ENCODE results near the gene RNF111. TPM values are rescaled to one million over a fixed set of nuclear protein-coding genes. Genes with fewer than 3 reads are reported as not detected.
"Not testable (repeated sequence)": the region's sequence is repeated elsewhere in the genome, so short reads cannot be mapped to it uniquely, and the experiment has no call there.

Gene RNF111
- total and polyA plus RNA-seq, 3 experiments from 2014 or later = 14.8 to 26.9 (median 24.8) TPM

DNA sequence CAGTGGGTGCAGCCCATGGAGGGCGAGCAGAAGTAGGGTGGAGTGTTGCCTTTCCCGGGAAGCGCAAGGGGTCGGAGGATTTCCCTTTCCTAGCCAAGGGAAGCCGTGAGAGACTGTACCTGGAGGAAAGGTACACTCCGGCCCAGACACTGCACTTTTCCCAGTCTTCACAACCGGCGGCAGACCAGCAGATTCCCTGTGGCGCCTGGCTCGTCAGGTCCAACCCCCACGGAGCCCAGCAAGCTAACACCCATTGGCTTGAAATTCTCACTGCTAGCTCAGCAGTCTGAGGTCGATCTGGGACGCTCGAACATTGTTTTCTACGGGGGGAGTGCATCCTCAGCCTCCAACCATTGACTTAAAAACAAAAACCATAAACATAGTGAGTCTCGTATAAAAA, 144.0 kb downstream of the RNF111 start:
- Mint-ChIP-seq H3K4me3 (no peak overlapping the region), H3K27ac (no peak overlapping the region), H3K27me3 (no peaks in the 10 kb centered on the region), H3K9me3 (peaks cover 0 to 4% (median 0%) of the 10 kb centered on the region in 5 donors), H3K36me3 (peaks cover 0 to 7% (median 5%) of the 10 kb centered on the region in 3 donors), H3K4me1 (no peaks in the 10 kb centered on the region)
- Histone ChIP-seq H3K4me1 (ENCODE audit: insufficient read depth, low read length) (no peaks in the 10 kb centered on the region), H3K9me3 (ENCODE audit: low read length) (no peaks in the 10 kb centered on the region), H3K36me3 (ENCODE audit: insufficient read depth, low read length) (no peaks in the 10 kb centered on the region), H3K4me3 (ENCODE audit: low read length) (no peak overlapping the region), H3K27ac (ENCODE audit: low read depth, low read length) (no peak overlapping the region), H3K27me3 (ENCODE audit: insufficient read depth, low read length, poor library complexity, severe bottlenecking) (no peaks in the 10 kb centered on the region)
- ChIA-PET POLR2A (no interaction called here), CTCF (no interaction called here)
- no peak for DNase-seq

DNA sequence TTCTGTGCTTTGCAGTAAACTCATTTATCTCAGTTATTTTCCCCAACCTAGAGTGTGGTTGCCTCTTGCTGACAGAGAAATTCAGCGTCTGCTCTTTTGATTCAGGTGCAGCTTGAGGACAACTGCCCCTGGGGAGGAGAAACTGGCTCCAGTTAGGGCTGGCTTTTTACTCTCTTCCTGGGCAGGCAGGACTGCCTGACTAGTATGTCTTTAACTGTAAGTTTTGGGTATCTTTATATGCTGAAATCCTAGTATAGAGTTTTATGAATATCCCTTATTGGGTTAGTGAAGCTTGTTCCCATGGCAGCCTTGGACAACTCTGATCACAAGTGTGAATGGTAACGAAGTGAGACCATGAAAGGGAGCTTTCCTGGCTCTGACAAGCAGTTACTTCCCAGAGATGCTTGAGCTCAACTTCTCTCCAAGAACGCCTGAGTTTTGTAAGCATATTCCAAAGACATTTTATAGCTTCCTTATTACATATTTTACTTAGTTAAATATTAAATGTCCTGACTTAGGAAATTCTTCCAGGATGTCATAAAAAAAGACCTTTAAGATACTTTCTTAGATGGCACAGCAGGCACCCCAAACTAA, 144.6 kb downstream of the RNF111 start:
- CTCF ChIA-PET = interaction anchor here (0.6 to 0.9 kb wide), 2 partner anchors 24 to 26 kb away, joined by 3 read pairs; no protein-coding TSS in a partner anchor
- no peak for DNase-seq
- no peak overlapping the region for H3K27ac Mint-ChIP-seq

DNA sequence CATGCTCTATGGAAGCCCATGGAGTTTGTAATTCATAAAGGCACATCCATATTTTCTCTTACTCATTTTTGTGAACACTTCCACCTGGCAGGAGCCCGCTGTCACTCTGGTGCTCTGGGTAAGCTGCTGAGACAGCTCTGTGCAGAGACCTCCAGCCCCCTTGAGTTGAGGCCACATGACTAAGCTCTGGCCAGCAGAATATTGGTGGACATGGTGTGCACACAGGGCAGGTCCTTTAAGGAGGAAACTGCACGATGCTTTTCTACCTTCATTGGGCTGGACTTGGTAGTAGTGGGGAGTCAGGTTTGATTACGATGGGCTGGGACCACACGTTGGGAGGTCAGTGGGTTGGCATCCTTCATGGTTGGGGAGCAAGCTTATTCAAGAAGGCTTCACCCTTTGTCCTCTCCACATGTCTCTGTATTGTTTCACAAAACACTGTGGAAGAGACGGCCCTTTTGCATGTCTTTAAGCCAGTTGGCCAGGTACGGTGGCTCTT, 146.5 kb downstream of the RNF111 start:
- Mint-ChIP-seq H3K4me1 (peaks cover 5 to 7% (median 6%) of the 10 kb centered on the region in 3 donors), H3K27me3 (no peaks in the 10 kb centered on the region), H3K4me3 (no peak overlapping the region), H3K9me3 (peaks cover 0 to 4% (median 0%) of the 10 kb centered on the region in 5 donors), H3K27ac (no peak overlapping the region), H3K36me3 (peaks cover 0 to 7% (median under 1%) of the 10 kb centered on the region in 3 donors)
- no peaks in the 10 kb centered on the region for H3K9me3 ChIP-seq (ENCODE audit: low read length)
- no peak overlapping the region for H3K27ac ChIP-seq (ENCODE audit: low read depth, low read length)
- H3K4me3 ChIP-seq (ENCODE audit: low read length) = no peak overlapping the region
- ChIA-PET POLR2A (no interaction called here), CTCF (no interaction called here)
- no peaks in the 10 kb centered on the region for H3K27me3 ChIP-seq (ENCODE audit: insufficient read depth, low read length, poor library complexity, severe bottlenecking)
- H3K4me1 ChIP-seq (ENCODE audit: insufficient read depth, low read length) = no peaks in the 10 kb centered on the region
- H3K36me3 ChIP-seq (ENCODE audit: insufficient read depth, low read length) = no peaks in the 10 kb centered on the region
- DNase-seq = no peak

More for the DNA sequence above, 144.6 kb downstream of the RNF111 start:
- H3K4me1 ChIP-seq (ENCODE audit: insufficient read depth, low read length) = no peaks in the 10 kb centered on the region
- H3K4me3 ChIP-seq (ENCODE audit: low read length) = no peak overlapping the region
- H3K27ac ChIP-seq (ENCODE audit: low read depth, low read length) = no peak overlapping the region
- POLR2A ChIA-PET = no interaction called here
- H3K9me3 Mint-ChIP-seq = peaks cover 0 to 4% (median 0%) of the 10 kb centered on the region in 5 donors
- H3K27me3 ChIP-seq (ENCODE audit: insufficient read depth, low read length, poor library complexity, severe bottlenecking) = no peaks in the 10 kb centered on the region
- H3K27me3 Mint-ChIP-seq = no peaks in the 10 kb centered on the region
- no peaks in the 10 kb centered on the region for H3K9me3 ChIP-seq (ENCODE audit: low read length)
- H3K4me1 Mint-ChIP-seq = no peaks in the 10 kb centered on the region
- no peak overlapping the region for H3K4me3 Mint-ChIP-seq
- no peaks in the 10 kb centered on the region for H3K36me3 ChIP-seq (ENCODE audit: insufficient read depth, low read length)
- peaks cover 0 to 7% (median 5%) of the 10 kb centered on the region in 3 donors for H3K36me3 Mint-ChIP-seq

DNA sequence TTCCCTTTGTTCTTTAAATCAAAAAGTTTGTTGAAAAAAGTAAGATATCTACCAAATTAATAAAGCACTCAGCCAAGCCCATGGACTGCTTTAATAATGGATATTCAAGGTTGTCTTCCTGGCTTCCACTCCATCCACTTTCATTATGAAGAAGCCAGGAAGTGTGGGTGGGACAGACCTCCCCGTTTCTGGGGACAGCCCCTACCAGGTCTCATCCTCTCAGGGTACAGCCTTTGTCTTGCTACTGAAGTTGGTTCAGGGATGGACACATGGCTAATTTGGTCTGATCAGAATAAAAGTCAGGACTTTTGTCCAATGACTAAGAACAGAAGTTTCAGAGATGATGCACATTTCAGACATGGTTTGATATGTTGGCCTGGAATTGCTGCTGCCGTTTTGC, 150.1 kb downstream of the RNF111 start:
- ChIA-PET CTCF (interaction anchor here (1.5 kb wide), 1 partner anchor 157 kb away, joined by 4 read pairs; no protein-coding TSS in a partner anchor), POLR2A (no interaction called here)
- no peaks in the 10 kb centered on the region for H3K36me3 Mint-ChIP-seq
- H3K27me3 ChIP-seq (ENCODE audit: insufficient read depth, low read length, poor library complexity, severe bottlenecking) = no peaks in the 10 kb centered on the region
- H3K27ac ChIP-seq (ENCODE audit: low read depth, low read length) = no peak overlapping the region
- DNase-seq = no peak
- peaks cover 5 to 13% (median 6%) of the 10 kb centered on the region in 3 donors for H3K4me1 Mint-ChIP-seq
- H3K4me3 Mint-ChIP-seq = no peak overlapping the region
- H3K9me3 Mint-ChIP-seq = no peaks in the 10 kb centered on the region
- peak overlapping the region in 3 of 8 donors; percentile 3 to 25 (median 17) for H3K27ac Mint-ChIP-seq
- H3K9me3 ChIP-seq (ENCODE audit: low read length) = no peaks in the 10 kb centered on the region
- no peaks in the 10 kb centered on the region for H3K4me1 ChIP-seq (ENCODE audit: insufficient read depth, low read length)
- H3K4me3 ChIP-seq (ENCODE audit: low read length) = no peak overlapping the region
- no peaks in the 10 kb centered on the region for H3K27me3 Mint-ChIP-seq
- no peaks in the 10 kb centered on the region for H3K36me3 ChIP-seq (ENCODE audit: insufficient read depth, low read length)

DNA sequence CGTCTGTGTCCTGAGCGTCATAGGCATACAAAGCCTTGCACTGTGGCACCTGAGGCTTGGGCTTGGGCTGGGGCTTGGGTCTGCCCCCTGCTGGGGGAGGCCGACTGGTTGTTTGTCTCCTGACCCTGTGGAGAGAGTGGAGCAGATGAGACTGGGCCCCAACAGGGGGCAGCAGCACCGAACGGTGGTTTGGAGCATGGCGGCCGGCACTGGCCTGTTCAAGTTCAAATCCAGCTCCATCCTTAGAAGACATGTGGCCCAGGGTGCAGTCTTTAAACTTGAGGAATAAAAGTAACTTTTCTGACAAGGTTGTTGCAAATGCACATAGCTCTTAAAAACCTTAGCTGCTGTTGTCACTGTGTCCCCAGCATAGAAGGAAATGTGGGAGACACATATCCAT, 150.8 kb downstream of the RNF111 start:
- ChIA-PET POLR2A (no interaction called here), CTCF (interaction anchor here (0.7 to 1.5 kb wide), 3 partner anchors 158 to 217 kb away, joined by 3 to 4 read pairs (median 3); no protein-coding TSS in a partner anchor)
- peak; percentile 15 to 71 (median 30) for DNase-seq
- no peaks in the 10 kb centered on the region for H3K9me3 Mint-ChIP-seq
- no peak overlapping the region for H3K27ac Mint-ChIP-seq
- Histone ChIP-seq H3K9me3 (ENCODE audit: low read length) (no peaks in the 10 kb centered on the region), H3K4me1 (ENCODE audit: insufficient read depth, low read length) (no peaks in the 10 kb centered on the region), H3K4me3 (ENCODE audit: low read length) (no peak overlapping the region), H3K27ac (ENCODE audit: low read depth, low read length) (no peak overlapping the region), H3K36me3 (ENCODE audit: insufficient read depth, low read length) (no peaks in the 10 kb centered on the region), H3K27me3 (ENCODE audit: insufficient read depth, low read length, poor library complexity, severe bottlenecking) (no peaks in the 10 kb centered on the region)
- H3K27me3 Mint-ChIP-seq = no peaks in the 10 kb centered on the region
- no peaks in the 10 kb centered on the region for H3K36me3 Mint-ChIP-seq
- peaks cover 5 to 13% (median 6%) of the 10 kb centered on the region in 3 donors for H3K4me1 Mint-ChIP-seq
- H3K4me3 Mint-ChIP-seq = no peak overlapping the region

DNA sequence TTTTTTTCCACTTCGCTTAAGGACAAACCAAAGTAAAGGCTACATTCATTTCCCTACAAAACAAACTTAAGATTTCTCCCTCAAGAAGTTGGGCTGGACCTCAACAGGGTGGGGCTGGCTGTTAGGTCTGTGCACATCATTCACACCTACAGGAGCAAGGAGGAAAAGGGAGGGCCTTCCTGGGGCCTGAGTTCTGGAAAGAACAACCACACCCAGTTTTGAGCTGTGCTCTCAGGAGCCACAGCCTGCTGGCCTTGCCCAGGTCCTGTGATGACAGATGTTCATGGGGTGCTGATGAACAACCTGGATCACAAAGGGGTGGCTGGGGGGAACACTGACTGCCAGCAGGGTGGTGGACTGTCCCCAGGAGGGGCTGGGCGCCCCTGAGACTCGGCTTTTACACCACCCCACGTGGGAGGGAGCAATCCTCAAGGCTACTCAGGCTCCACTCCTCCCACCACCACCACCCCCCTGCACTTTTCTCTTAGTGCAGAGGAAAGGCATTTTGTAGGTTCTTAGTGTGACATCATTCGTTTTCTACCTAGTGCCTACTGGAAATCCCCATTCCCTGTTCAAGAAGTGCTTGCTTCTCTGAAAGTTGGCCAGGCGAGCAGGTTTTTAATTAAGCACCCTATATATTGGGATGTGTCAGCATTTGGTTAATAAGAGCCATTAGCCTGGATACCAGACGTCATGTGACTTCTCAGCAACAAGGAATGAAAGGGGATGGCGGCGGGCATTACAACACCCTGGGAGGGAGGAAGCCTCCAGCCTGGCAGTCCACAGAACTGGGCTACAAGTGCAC, 153.2 kb downstream of the RNF111 start:
- no peaks in the 10 kb centered on the region for H3K9me3 Mint-ChIP-seq
- no peak for DNase-seq
- no peaks in the 10 kb centered on the region for H3K36me3 Mint-ChIP-seq
- CTCF ChIA-PET = no interaction called here
- H3K36me3 ChIP-seq (ENCODE audit: insufficient read depth, low read length) = no peaks in the 10 kb centered on the region
- peak overlapping the region in 2 of 8 donors; percentile 38 to 57 for H3K27ac Mint-ChIP-seq
- H3K27me3 ChIP-seq (ENCODE audit: insufficient read depth, low read length, poor library complexity, severe bottlenecking) = no peaks in the 10 kb centered on the region
- no peak overlapping the region for H3K27ac ChIP-seq (ENCODE audit: low read depth, low read length)
- H3K4me1 ChIP-seq (ENCODE audit: insufficient read depth, low read length) = no peaks in the 10 kb centered on the region
- no peaks in the 10 kb centered on the region for H3K9me3 ChIP-seq (ENCODE audit: low read length)
- H3K4me3 Mint-ChIP-seq = no peak overlapping the region
- H3K4me3 ChIP-seq (ENCODE audit: low read length) = no peak overlapping the region
- H3K4me1 Mint-ChIP-seq = peaks cover 5 to 13% (median 6%) of the 10 kb centered on the region in 3 donors
- POLR2A ChIA-PET = no interaction called here
- H3K27me3 Mint-ChIP-seq = no peaks in the 10 kb centered on the region

DNA sequence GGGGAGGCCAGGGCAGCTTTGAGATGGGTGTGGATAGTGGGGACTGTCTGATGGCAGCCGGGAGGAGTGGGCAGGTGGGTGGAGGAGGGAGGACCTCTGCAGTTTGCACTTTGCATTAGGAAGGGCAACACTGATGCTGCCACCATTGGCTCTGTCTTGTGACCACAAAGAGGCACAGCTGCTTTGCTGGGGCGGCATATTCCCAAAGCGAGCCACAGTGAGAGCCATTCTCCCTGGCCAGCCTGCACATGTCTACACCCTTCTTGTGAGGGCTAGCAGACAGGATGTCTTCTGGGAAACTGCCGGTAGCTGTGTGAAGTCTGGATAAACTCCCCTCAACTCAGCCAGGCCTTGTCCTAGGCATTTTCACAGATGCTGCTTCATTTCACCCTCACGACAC, 155.8 kb downstream of the RNF111 start:
- Mint-ChIP-seq H3K36me3 (no peaks in the 10 kb centered on the region), H3K27ac (no peak overlapping the region), H3K27me3 (peaks cover 0 to 2% of the 10 kb centered on the region in 2 donors), H3K4me1 (peaks cover 0 to 7% (median 0%) of the 10 kb centered on the region in 3 donors), H3K9me3 (no peaks in the 10 kb centered on the region), H3K4me3 (no peak overlapping the region)
- Histone ChIP-seq H3K27ac (ENCODE audit: low read depth, low read length) (no peak overlapping the region), H3K4me1 (ENCODE audit: insufficient read depth, low read length) (no peaks in the 10 kb centered on the region), H3K4me3 (ENCODE audit: low read length) (no peak overlapping the region), H3K36me3 (ENCODE audit: insufficient read depth, low read length) (no peaks in the 10 kb centered on the region), H3K27me3 (ENCODE audit: insufficient read depth, low read length, poor library complexity, severe bottlenecking) (no peaks in the 10 kb centered on the region), H3K9me3 (ENCODE audit: low read length) (no peaks in the 10 kb centered on the region)
- ChIA-PET CTCF (no interaction called here), POLR2A (no interaction called here)
- no peak for DNase-seq

DNA sequence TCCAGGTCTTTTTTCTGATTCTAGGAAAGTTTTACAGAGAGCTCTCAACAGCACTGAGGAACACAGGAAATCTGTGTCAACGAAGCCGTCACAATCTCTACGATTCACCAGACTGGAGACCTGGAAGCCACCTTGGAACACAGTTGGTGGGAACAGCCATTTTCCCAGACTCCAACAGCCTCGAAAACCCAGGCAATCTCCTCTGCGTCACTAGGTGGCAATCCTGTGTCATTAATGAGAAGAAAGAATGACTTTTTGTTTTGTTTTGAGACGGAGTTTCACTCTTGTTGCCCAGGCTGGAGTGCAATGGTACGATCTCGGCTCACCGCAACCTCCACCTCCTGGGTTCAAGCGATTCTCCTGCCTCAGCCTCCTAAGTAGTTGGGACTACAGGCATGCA, 157.1 kb downstream of the RNF111 start:
- POLR2A ChIA-PET; H3K36me3 Mint-ChIP-seq; H3K9me3 ChIP-seq (ENCODE audit: low read length); H3K27ac Mint-ChIP-seq; H3K4me3 ChIP-seq (ENCODE audit: low read length); H3K27me3 ChIP-seq (ENCODE audit: insufficient read depth, low read length, poor library complexity, severe bottlenecking); H3K4me1 ChIP-seq (ENCODE audit: insufficient read depth, low read length); CTCF ChIA-PET; H3K36me3 ChIP-seq (ENCODE audit: insufficient read depth, low read length); H3K27me3 Mint-ChIP-seq; H3K4me3 Mint-ChIP-seq; DNase-seq; H3K4me1 Mint-ChIP-seq; H3K27ac ChIP-seq (ENCODE audit: low read depth, low read length); H3K9me3 Mint-ChIP-seq: not testable (repeated sequence)

Measured in CD8-positive, alpha-beta memory T cell (primary cell).